Measurements from ENCODE around the gene CSMD2.

- no peak for TF ChIP-seq CTCF (IDR thresholded peaks at IDR 0.05)
- TF ChIP-seq POLR2A (IDR thresholded peaks at IDR 0.05), result no peak
Observed at GRCh38 chr1:33784876-33785275, 380.2 kb downstream of the CSMD2 start.
